GM19023 (cell line): Measurements from ENCODE around the gene UGT1A6.

Experiments used
- ATAC-seq: cut with Tn5 transposase; IDR thresholded peaks from one replicate; pipeline ENCODE4 v1.9.1; 2021; ENCODE audit warnings: mild to moderate bottlenecking, moderate library complexity; ENCODE audit not compliant: unreplicated experiment

Gene UGT1A6

GRCh38 chr2:233817361-233817911 lies 124.7 kb downstream of the UGT1A6 start:
- ATAC-seq, result no peak

GRCh38 chr2:233817995-233818638 lies 125.4 kb downstream of the UGT1A6 start:
- no peak for ATAC-seq

GRCh38 chr2:233818639-233819621 lies 126.2 kb downstream of the UGT1A6 start:
- no peak for ATAC-seq

- ATAC-seq, result no peak
These were observed 127.4 kb downstream of the UGT1A6 start for GRCh38 chr2:233819884-233820773.

GRCh38 chr2:233820774-233821105 lies 128.1 kb downstream of the UGT1A6 start:
- ATAC-seq, result no peak

- no peak for ATAC-seq
These were observed 128.5 kb downstream of the UGT1A6 start for GRCh38 chr2:233821196-233821595.

- ATAC-seq, result no peak
These were observed 129.0 kb downstream of the UGT1A6 start for GRCh38 chr2:233821709-233822100.

- no peak for ATAC-seq
These were observed 129.5 kb downstream of the UGT1A6 start for GRCh38 chr2:233822101-233822771.
